Colonic mucosa (tissue), 4 donors: ENCODE results near the gene ROBO1. TPM values are rescaled to one million over a fixed set of nuclear protein-coding genes. Genes with fewer than 3 reads are reported as not detected.

ENCODE experiments used
- DNase-seq: peaks from one replicate; pipeline ENCODE4 v3.0.0-alpha.2; 2020
- H3K27ac ChIP-seq: fragments of 200-600 bp; one replicate; pipeline ENCODE4 v1.8.0; 2021
- H3K27me3 ChIP-seq: fragments of 200-600 bp; one replicate; pipeline ENCODE4 v1.8.0; 2021
- H3K36me3 ChIP-seq: fragments of 200-600 bp; one replicate; pipeline ENCODE4 v1.8.0; 2021
- H3K4me1 ChIP-seq: fragments of 200-600 bp; one replicate; pipeline ENCODE4 v1.8.0; 2021; ENCODE audit warnings: mild to moderate bottlenecking
- H3K4me3 ChIP-seq: fragments of 200-600 bp; one replicate; pipeline ENCODE4 v1.8.0; 2021
- H3K9ac ChIP-seq, 2 donors: one replicate each; pipeline ENCODE4 v1.7.0; 2013; ENCODE audit warnings: control low read depth in 2 of 2, low read depth in 2 of 2, low read length in 2 of 2
- H3K9me3 ChIP-seq: fragments of 200-600 bp; one replicate; pipeline ENCODE4 v1.8.0; 2021
- intact Hi-C: fragments of 100-400 bp; cut with DNase I; formaldehyde crosslinking; loops from one replicate; pipeline ENCODE4 v1.14.1; 2022
- total RNA-seq, 2 donors: library from RNA; stranded (reverse); fragmentation: NEBNext Ultra II Directional in 1 of 2; extraction: Animal tissue kit (Norgen Biotek cat#: 25700) in 1 of 2; gene quantifications; one replicate each; pipeline ENCODE4 v1.2.1, GENCODE V29; 2021
- TF ChIP-seq, protein P1 (sequence below): fragments of 200-600 bp; IDR thresholded peaks from one replicate; pipeline ENCODE4 v1.8.0; 2022; ENCODE audit warnings: antibody characterized with exemption, mild to moderate bottlenecking
- donor health status: healthy.
- donor health status: DM: no; HTN: no; CAD: no.
- donor health status: DM: no; HTN: no; CAD: no.

Gene ROBO1
- total RNA-seq, 2 donors from 2014 or later, result 8.1 to 9.4 TPM

DNA sequence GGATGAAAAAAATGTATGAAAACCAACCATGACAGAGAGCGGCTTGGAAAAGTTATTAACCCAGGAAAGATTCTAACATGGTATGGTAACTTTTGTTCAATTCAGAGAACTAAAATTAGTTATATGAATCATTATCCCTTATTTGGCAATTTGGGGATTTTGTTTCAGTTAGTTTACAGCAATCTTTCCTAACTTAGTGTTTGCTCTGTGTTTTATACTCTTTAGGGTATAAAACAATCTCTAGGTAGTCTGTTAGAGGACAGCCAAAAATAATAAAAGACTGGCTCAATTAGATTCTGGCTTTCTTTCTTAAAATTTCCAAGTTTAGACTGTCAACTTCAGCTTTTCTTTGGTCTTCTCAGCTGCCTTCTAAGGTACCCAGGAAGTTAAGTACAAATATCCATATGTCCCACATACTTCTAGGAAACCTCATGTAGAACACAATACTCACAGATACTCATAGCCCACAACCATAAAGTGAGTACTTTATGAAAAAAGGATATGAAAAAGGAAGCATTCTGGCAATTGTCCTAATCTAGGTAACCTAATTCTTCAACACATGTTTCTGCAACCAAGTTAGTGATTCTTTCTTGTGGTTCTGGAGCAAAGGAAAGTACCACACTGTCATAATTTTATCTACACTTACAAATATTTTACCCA lies 849.3 kb downstream of the ROBO1 start:
- TF ChIP-seq, protein P1, sequence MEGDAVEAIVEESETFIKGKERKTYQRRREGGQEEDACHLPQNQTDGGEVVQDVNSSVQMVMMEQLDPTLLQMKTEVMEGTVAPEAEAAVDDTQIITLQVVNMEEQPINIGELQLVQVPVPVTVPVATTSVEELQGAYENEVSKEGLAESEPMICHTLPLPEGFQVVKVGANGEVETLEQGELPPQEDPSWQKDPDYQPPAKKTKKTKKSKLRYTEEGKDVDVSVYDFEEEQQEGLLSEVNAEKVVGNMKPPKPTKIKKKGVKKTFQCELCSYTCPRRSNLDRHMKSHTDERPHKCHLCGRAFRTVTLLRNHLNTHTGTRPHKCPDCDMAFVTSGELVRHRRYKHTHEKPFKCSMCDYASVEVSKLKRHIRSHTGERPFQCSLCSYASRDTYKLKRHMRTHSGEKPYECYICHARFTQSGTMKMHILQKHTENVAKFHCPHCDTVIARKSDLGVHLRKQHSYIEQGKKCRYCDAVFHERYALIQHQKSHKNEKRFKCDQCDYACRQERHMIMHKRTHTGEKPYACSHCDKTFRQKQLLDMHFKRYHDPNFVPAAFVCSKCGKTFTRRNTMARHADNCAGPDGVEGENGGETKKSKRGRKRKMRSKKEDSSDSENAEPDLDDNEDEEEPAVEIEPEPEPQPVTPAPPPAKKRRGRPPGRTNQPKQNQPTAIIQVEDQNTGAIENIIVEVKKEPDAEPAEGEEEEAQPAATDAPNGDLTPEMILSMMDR, result no peak
- intact Hi-C loops, result no loop called here
- H3K27ac ChIP-seq, result no peak overlapping the region
- no peak for DNase-seq
- no peak overlapping the region for H3K4me3 ChIP-seq
- no peaks in the 10 kb centered on the region for H3K36me3 ChIP-seq
- H3K4me1 ChIP-seq, result no peaks in the 10 kb centered on the region
- H3K9ac ChIP-seq, result no peak overlapping the region
- H3K27me3 ChIP-seq, result no peaks in the 10 kb centered on the region
- no peaks in the 10 kb centered on the region for H3K9me3 ChIP-seq

DNA sequence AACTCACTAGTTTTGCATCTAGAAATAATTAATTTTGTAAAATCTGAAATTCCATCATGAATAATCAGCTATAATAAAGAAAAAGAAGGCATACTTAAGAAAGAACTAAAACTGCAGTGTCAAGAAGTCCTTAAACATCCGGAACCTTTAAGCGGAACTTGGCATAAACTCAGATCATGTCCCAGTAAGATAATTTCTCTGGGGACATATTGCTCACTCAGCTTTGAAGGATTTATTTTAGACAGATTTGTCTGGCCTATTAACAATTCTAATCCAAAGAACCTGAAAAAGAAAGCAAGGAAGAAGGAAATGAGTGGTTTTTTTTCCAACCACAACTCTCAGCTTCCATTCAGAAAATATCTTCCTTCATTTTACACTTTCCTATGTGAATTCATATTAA lies 850.3 kb downstream of the ROBO1 start:
- H3K27me3 ChIP-seq, result no peaks in the 10 kb centered on the region
- no peaks in the 10 kb centered on the region for H3K9me3 ChIP-seq
- TF ChIP-seq, protein P1, result no peak
- no peak overlapping the region for H3K9ac ChIP-seq
- no peak overlapping the region for H3K27ac ChIP-seq
- intact Hi-C loops, result no loop called here
- no peak overlapping the region for H3K4me3 ChIP-seq
- H3K4me1 ChIP-seq, result no peaks in the 10 kb centered on the region
- no peaks in the 10 kb centered on the region for H3K36me3 ChIP-seq
- DNase-seq, result no peak

DNA sequence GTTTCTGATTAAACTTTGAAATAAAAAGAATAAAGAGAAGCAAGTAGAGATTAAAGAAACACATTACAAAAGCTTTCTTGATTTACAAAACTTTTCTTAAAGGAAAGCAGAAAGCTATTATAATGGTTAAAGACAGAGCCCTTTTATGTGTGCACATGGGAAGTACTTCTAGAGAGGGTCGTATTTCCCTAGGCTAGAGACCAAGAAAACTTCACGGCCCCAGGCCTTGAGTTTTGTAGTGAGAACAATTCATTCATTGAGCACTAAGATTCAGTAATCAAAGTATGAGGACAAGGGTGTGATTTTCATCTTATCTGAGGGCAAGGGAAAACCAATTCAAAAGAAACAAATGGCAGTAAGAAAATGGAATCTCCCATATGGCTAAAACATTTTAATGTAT lies 854.1 kb downstream of the ROBO1 start:
- no peaks in the 10 kb centered on the region for H3K9me3 ChIP-seq
- no peaks in the 10 kb centered on the region for H3K27me3 ChIP-seq
- no peak overlapping the region for H3K27ac ChIP-seq
- H3K4me1 ChIP-seq, result no peaks in the 10 kb centered on the region
- intact Hi-C loops, result no loop called here
- TF ChIP-seq, protein P1, result no peak
- no peak overlapping the region for H3K4me3 ChIP-seq
- no peaks in the 10 kb centered on the region for H3K36me3 ChIP-seq
- H3K9ac ChIP-seq, result no peak overlapping the region
- no peak for DNase-seq

DNA sequence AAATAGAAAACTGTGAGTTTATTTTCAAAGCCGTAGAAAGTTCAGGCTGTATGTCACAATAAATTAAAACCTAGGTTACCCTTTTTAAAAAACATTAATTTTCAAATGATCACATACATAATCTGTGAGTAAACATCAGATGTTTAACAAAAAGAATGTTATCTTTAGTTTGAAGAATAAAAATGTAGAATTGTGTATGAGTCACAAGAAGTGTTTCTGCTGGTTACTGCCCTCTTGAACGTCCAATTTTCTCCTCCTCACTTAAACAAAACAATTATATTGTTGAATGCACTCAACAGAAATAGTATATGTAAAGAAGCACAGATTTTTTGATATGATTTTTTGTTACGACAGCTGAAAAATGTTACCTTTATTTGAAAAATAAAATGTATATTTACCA lies 855.1 kb downstream of the ROBO1 start:
- TF ChIP-seq, protein P1, result no peak
- H3K36me3 ChIP-seq, result no peaks in the 10 kb centered on the region
- no peaks in the 10 kb centered on the region for H3K9me3 ChIP-seq
- H3K27me3 ChIP-seq, result no peaks in the 10 kb centered on the region
- no peaks in the 10 kb centered on the region for H3K4me1 ChIP-seq
- no peak for DNase-seq
- no peak overlapping the region for H3K9ac ChIP-seq
- no peak overlapping the region for H3K27ac ChIP-seq
- intact Hi-C loops, result no loop called here
- no peak overlapping the region for H3K4me3 ChIP-seq

DNA sequence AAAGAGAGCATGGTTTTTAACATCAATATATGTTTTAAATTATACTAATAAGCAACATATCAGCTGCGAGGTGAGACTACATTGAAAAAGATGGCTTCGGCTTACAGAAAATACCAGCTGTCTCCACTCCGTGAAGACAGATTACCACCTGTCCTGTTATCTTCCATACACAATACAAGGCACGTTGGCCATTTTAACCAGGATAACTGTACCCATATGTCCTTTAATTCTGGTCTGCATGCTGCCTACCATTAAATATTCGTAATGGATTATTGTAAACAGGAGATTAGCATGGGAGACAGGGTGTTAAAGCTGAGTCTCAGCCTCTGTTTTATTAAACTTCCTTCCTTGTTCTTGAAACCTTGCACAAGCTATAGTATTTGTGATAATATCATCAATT lies 855.5 kb downstream of the ROBO1 start:
- Histone ChIP-seq H3K27me3 (no peaks in the 10 kb centered on the region), H3K4me3 (no peak overlapping the region), H3K27ac (no peak overlapping the region), H3K9me3 (no peaks in the 10 kb centered on the region), H3K4me1 (no peaks in the 10 kb centered on the region), H3K36me3 (no peaks in the 10 kb centered on the region), H3K9ac (no peak overlapping the region)
- TF ChIP-seq, protein P1, result no peak
- intact Hi-C loops, result no loop called here
- DNase-seq, result no peak
